PC-9 (cell line): ENCODE measurements around the gene CCDC88C. TPM values are rescaled to one million over a fixed set of nuclear protein-coding genes. Genes with fewer than 3 reads are reported as not detected.

Source experiments
- BruUV-seq: library from RNA; stranded (reverse); fragments of 400-500 nt; replicated peaks from 2 replicates; lab custom pipeline; 2021; lab: Mats Ljungman, UMichigan
- CTCF ChIA-PET: fragments of 300-600 bp; sonication (Branson Sonifier 250); formaldehyde crosslinking; loops from one replicate; lab custom pipeline; 2022; ENCODE audit warnings: antibody characterized with exemption; lab: Charles Lee
- POLR2A ChIA-PET: fragments of 300-600 bp; sonication (Branson Sonifier 250); formaldehyde crosslinking; loops from one replicate; lab custom pipeline; 2022; ENCODE audit warnings: antibody characterized with exemption; ENCODE audit not compliant: unreplicated experiment; lab: Charles Lee
- DNase-seq, 2 experiments: peaks; one replicate each; pipeline versions ENCODE4 v3.0.0 to v3.0.0-alpha.2; 2015 to 2022; ENCODE audit warnings: mixed read lengths in 1 of 2
- H2AFZ ChIP-seq: fragments of 200-600 bp; sonication (generic); 2 replicates; pipeline ENCODE4 v1.8.1; 2017; ENCODE audit warnings: antibody characterized with exemption
- H3F3A ChIP-seq: fragments of 200-600 bp; sonication (generic); 2 replicates; pipeline ENCODE4 v1.8.1; 2017; ENCODE audit warnings: antibody characterized with exemption, mild to moderate bottlenecking, low read depth; ENCODE audit not compliant: insufficient read depth
- H3K27ac ChIP-seq: fragments of 200-600 bp; sonication (generic); 2 replicates; pipeline ENCODE4 v1.6.1; 2016; ENCODE audit warnings: mixed run types
- H3K27me3 ChIP-seq: fragments of 200-600 bp; sonication (generic); 2 replicates; pipeline ENCODE4 v1.6.1; 2016; ENCODE audit warnings: low read depth, mixed run types; ENCODE audit not compliant: insufficient read depth
- H3K36me3 ChIP-seq: fragments of 200-600 bp; sonication (generic); 2 replicates; pipeline ENCODE4 v1.6.1; 2016; ENCODE audit warnings: low read depth, mixed run types
- H3K4me1 ChIP-seq: fragments of 200-600 bp; sonication (generic); replicated peaks from 2 replicates; pipeline ENCODE4 v1.6.1; 2016; ENCODE audit warnings: mixed run types; ENCODE audit not compliant: insufficient read depth
- H3K4me2 ChIP-seq: fragments of 200-600 bp; sonication (generic); 2 replicates; pipeline ENCODE4 v1.6.1; 2017; ENCODE audit warnings: mixed run types
- H3K4me3 ChIP-seq: fragments of 200-600 bp; sonication (generic); 2 replicates; pipeline ENCODE4 v1.6.1; 2016; ENCODE audit warnings: mixed run types
- H3K79me2 ChIP-seq: fragments of 200-600 bp; sonication (generic); 2 replicates; pipeline ENCODE4 v1.6.1; 2017; ENCODE audit warnings: low read depth, mixed run types
- H3K9me2 ChIP-seq: fragments of 200-600 bp; sonication (generic); 2 replicates; pipeline ENCODE4 v1.8.1; 2017; ENCODE audit warnings: mild to moderate bottlenecking; ENCODE audit not compliant: insufficient read depth
- H3K9me3 ChIP-seq: fragments of 200-600 bp; sonication (generic); 2 replicates; pipeline ENCODE4 v1.8.1; 2016; ENCODE audit warnings: low read depth; ENCODE audit not compliant: insufficient read depth
- H4K20me1 ChIP-seq: fragments of 200-600 bp; sonication (generic); 2 replicates; pipeline ENCODE4 v1.8.1; 2017; ENCODE audit not compliant: insufficient read depth
- CTCF ChIP-seq: fragments of 200-600 bp; sonication (generic); conservative IDR thresholded peaks from 2 replicates; pipeline ENCODE4 v1.6.1; 2017; ENCODE audit warnings: mixed run types, antibody characterized with exemption, mild to moderate bottlenecking, moderate library complexity
- EZH2 ChIP-seq: fragments of 200-600 bp; sonication (generic); IDR thresholded peaks from 2 replicates; pipeline ENCODE4 v1.8.0; 2017; ENCODE audit warnings: antibody characterized with exemption, low read depth
- intact Hi-C: fragments of 100-400 bp; cut with micrococcal nuclease; formaldehyde crosslinking; loops from one replicate; pipeline ENCODE4 v1.10.0; 2022; ENCODE audit not compliant: unreplicated experiment
- total RNA-seq: library from RNA; stranded (reverse); gene quantifications from 2 replicates; pipeline ENCODE4 v1.2.3, GENCODE V29; 2021

The CCDC88C gene
- total RNA-seq, 1 experiment from 2014 or later = 7.4 TPM

- POLR2A ChIA-PET = interaction anchor here (0.7 kb wide), 1 partner anchor 85 kb away, joined by 5 read pairs; no protein-coding TSS in a partner anchor
- H3K79me2 ChIP-seq = no peaks in the 10 kb centered on the region
- H3K27ac ChIP-seq = no peak overlapping the region
Measured at GRCh38 chr14:91257328-91258010, 160.2 kb downstream of the CCDC88C start.

DNA sequence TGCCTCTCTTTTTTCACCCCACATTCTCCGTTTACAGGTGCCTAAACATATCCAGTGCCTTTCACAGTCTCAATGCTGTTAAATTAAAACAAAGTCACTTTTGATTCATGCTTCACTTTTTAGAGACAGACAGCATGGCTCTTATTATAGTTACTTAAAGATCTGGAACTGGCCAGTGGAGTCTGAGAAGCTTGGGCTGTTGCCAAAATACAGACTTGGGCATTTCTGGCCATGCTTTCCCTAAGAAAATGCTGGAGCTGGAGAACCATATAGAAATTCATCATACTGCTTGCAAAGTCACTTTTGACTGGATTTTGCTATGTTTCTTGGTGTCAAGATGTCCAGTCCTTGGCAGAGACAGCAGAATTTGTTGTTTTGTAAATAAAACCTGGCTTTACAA lies 161.0 kb downstream of the CCDC88C start:
- no TSS peak for BruUV-seq
- Histone ChIP-seq H3K36me3 (no peaks in the 10 kb centered on the region), H3K9me2 (no peaks in the 10 kb centered on the region), H3K4me3 (no peak overlapping the region), H4K20me1 (no peaks in the 10 kb centered on the region), H3K9me3 (no peaks in the 10 kb centered on the region), H3K27me3 (peaks cover 13% of the 10 kb centered on the region; the same call in 1 of the 2 replicates), H3K79me2 (no peaks in the 10 kb centered on the region), H3K27ac (no peak overlapping the region), H3K4me1 (no peaks in the 10 kb centered on the region), H2AFZ (no peak overlapping the region), H3K4me2 (no peak overlapping the region), H3F3A (no peaks in the 10 kb centered on the region)
- no peak for DNase-seq
- no peak for TF ChIP-seq EZH2
- TF ChIP-seq CTCF = no peak
- CTCF ChIA-PET = no interaction called here
- POLR2A ChIA-PET = interaction anchor here (0.7 kb wide), 1 partner anchor 86 kb away, joined by 5 read pairs; no protein-coding TSS in a partner anchor
- intact Hi-C loops = no loop called here

More at GRCh38 chr14:91257328-91258010, 160.2 kb downstream of the CCDC88C start:
- Histone ChIP-seq H3K27me3 (peaks cover 13% of the 10 kb centered on the region; the same call in 1 of the 2 replicates), H3K36me3 (no peaks in the 10 kb centered on the region), H2AFZ (no peak overlapping the region), H4K20me1 (no peaks in the 10 kb centered on the region), H3K9me2 (no peaks in the 10 kb centered on the region), H3F3A (no peaks in the 10 kb centered on the region), H3K9me3 (no peaks in the 10 kb centered on the region), H3K4me2 (no peak overlapping the region), H3K4me3 (no peak overlapping the region), H3K4me1 (no peaks in the 10 kb centered on the region)
- TF ChIP-seq EZH2 (no peak), CTCF (no peak)
- no TSS peak for BruUV-seq
- no peak for DNase-seq
- intact Hi-C loops = no loop called here
- CTCF ChIA-PET = no interaction called here

DNA sequence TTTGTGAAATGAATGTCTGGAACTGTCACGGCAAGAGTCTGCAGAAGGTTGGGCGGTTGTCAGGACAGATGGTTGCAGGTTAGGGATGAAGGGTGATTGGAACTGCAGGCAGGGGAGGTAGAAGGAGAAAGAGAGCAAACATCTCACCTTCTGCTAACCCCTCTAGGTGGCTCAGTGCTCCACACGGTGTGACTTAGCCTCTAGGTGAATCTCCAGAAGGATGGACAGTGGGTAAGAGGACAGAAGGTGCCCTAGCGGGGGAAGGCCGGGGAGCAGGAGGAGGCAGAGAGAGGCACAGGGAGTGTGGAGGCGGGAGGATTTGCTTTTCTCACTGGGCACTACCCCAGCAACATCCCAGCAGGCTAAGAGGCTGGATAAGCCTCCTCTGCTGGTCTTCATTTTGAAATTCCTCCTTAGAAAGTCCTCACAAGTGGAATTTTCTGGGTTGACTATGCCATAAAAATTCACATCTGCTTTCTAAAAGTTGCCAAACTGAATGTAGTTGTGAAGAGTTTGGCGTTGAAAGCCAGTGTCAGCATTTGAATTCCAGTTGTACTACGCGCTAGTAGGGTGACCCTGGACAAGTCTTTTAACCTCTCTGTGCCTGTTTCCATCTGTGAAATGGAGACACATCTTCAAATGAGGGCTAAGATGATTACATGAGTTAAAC lies 162.5 kb downstream of the CCDC88C start:
- H3K4me1 ChIP-seq = no peaks in the 10 kb centered on the region
- POLR2A ChIA-PET = no interaction called here
- H3K4me3 ChIP-seq = no peak overlapping the region
- no peaks in the 10 kb centered on the region for H3K36me3 ChIP-seq
- no peaks in the 10 kb centered on the region for H3F3A ChIP-seq
- no peaks in the 10 kb centered on the region for H3K9me3 ChIP-seq
- no peak overlapping the region for H3K4me2 ChIP-seq
- H3K27ac ChIP-seq = no peak overlapping the region
- CTCF ChIA-PET = no interaction called here
- no TSS peak for BruUV-seq
- H3K79me2 ChIP-seq = no peaks in the 10 kb centered on the region
- no peak for TF ChIP-seq EZH2
- no peak for TF ChIP-seq CTCF
- H3K27me3 ChIP-seq = peaks cover 13% of the 10 kb centered on the region; the same call in 1 of the 2 replicates
- intact Hi-C loops = no loop called here
- no peaks in the 10 kb centered on the region for H4K20me1 ChIP-seq
- no peak for DNase-seq
- no peaks in the 10 kb centered on the region for H3K9me2 ChIP-seq
- no peak overlapping the region for H2AFZ ChIP-seq
